HepG2 (cell line): ENCODE data around the gene FMN2. TPM values are rescaled to one million over a fixed set of nuclear protein-coding genes. Genes with fewer than 3 reads are reported as not detected.

Experiments used
- ATAC-seq: fragments of 200-7000 bp; cut with Tn5 transposase; 3 replicates; pipeline ENCODE4 v1.9.1; 2020; ENCODE audit warnings: mild to moderate bottlenecking, moderate library complexity
- BruUV-seq: library from RNA; stranded (reverse); fragments of 400-500 nt; replicated peaks from 2 replicates; lab custom pipeline; 2021; lab: Mats Ljungman, UMichigan
- CTCF ChIA-PET: fragments of 300-600 bp; formaldehyde crosslinking; extraction: SDS; loops from one replicate; lab custom pipeline; 2021; ENCODE audit warnings: low total read pairs, inconsistent platforms, low intra/inter-chr PET ratio; lab: Yijun Ruan, JAX
- POLR2A ChIA-PET: fragments of 350-600 bp; sonication (Branson Sonifier 250); formaldehyde crosslinking; loops from one replicate; lab custom pipeline; 2020; ENCODE audit warnings: antibody characterized with exemption, inconsistent platforms; lab: Yijun Ruan, JAX
- DNase-seq: peaks from one replicate; pipeline ENCODE4 v3.0.0-alpha.2; 2015; ENCODE audit warnings: low spot score
- FAIRE-seq: peaks from 3 replicates; lab custom pipeline; 2011; peaks lifted over from hg19 to GRCh38; lab: Jason Lieb, UNC
- H2AFZ ChIP-seq: one replicate; pipeline ENCODE4 v1.6.1; 2011; ENCODE audit warnings: low read length, inconsistent platforms
- H3K27ac ChIP-seq: fragments of 300-600 bp; 3 replicates; pipeline ENCODE4 v1.8.0; 2011; ENCODE audit warnings: mixed run types, mild to moderate bottlenecking, mixed read lengths, low read length, inconsistent platforms; ENCODE audit not compliant: insufficient read depth; ENCODE audit errors: extremely low read length
- H3K27me3 ChIP-seq, 2 experiments: fragments of 200-600 bp in 1 of 2; 2 replicates in 1 of 2; 3 replicates in 1 of 2; pipeline versions ENCODE4 v1.6.0 to v1.8.0; 2011; ENCODE audit warnings: low read length in 2 of 2, mild to moderate bottlenecking in 2 of 2, moderate library complexity in 2 of 2, inconsistent platforms in 1 of 2; ENCODE audit not compliant: insufficient read depth in 2 of 2, control insufficient read depth in 1 of 2
- H3K36me3 ChIP-seq, 2 experiments: fragments of 200-600 bp in 1 of 2; replicated peaks in 1 of 2; 2 replicates in 1 of 2; 3 replicates in 1 of 2; pipeline versions ENCODE4 v1.5.1 to v1.8.0; 2011; ENCODE audit warnings: low read length in 2 of 2, inconsistent platforms in 1 of 2; ENCODE audit not compliant: insufficient read depth in 2 of 2, control insufficient read depth in 1 of 2
- H3K4me1 ChIP-seq: 2 replicates; pipeline ENCODE4 v1.5.1; 2012; ENCODE audit warnings: low read length, inconsistent platforms; ENCODE audit not compliant: insufficient read depth
- H3K4me2 ChIP-seq: 2 replicates; pipeline ENCODE4 v1.6.0; 2011; ENCODE audit warnings: low read depth, low read length, inconsistent platforms
- H3K4me3 ChIP-seq, 3 experiments: fragments of 200-600 bp in 1 of 3; sonication (generic), shearing (Covaris generic) in 1 of 3; replicated peaks in 1 of 3; 2 replicates each; pipeline ENCODE4 v1.5.1; 2011 to 2016; ENCODE audit warnings: low read length in 3 of 3, inconsistent platforms in 2 of 3, low read depth in 2 of 3, mild to moderate bottlenecking in 2 of 3, control low read depth in 1 of 3, mixed read lengths in 1 of 3; ENCODE audit not compliant: insufficient read depth in 1 of 3
- H3K79me2 ChIP-seq: one replicate; pipeline ENCODE4 v1.6.1; 2011; ENCODE audit warnings: low read length, inconsistent platforms; ENCODE audit not compliant: insufficient read depth
- H3K9ac ChIP-seq: 2 replicates; pipeline ENCODE4 v1.6.0; 2011; ENCODE audit warnings: mild to moderate bottlenecking, low read depth, low read length, inconsistent platforms; ENCODE audit not compliant: insufficient read depth
- H3K9me3 ChIP-seq: 2 replicates; pipeline ENCODE4 v1.5.1; 2012; ENCODE audit warnings: mild to moderate bottlenecking, low read length
- H4K20me1 ChIP-seq: 2 replicates; pipeline ENCODE4 v1.6.0; 2011; ENCODE audit warnings: inconsistent platforms, mild to moderate bottlenecking, low read length, moderate library complexity; ENCODE audit not compliant: insufficient read depth
- BHLHE40 ChIP-seq: IDR thresholded peaks from 2 replicates; pipeline ENCODE4 v1.6.1; 2011; ENCODE audit warnings: low read length, improper control_type of control experiment
- HBP1 ChIP-seq: IDR thresholded peaks from 2 replicates; pipeline ENCODE4 v1.6.1; 2016; ENCODE audit warnings: low read depth, control low read depth
- KAT2B ChIP-seq: fragments of 150-350 bp; IDR thresholded peaks from 2 replicates; pipeline ENCODE4 v1.6.1; 2014; ENCODE audit warnings: low read depth, low read length, borderline replicate concordance
- KLF15 ChIP-seq: sonication (generic); formaldehyde crosslinking; IDR thresholded peaks from 2 replicates; pipeline ENCODE4 v1.8.1; 2023; ENCODE audit warnings: borderline replicate concordance, mild to moderate bottlenecking, inconsistent platforms, missing genetic modification reagents, mixed read lengths
- MAFF ChIP-seq: IDR thresholded peaks from 2 replicates; pipeline ENCODE4 v1.6.1; 2011; ENCODE audit warnings: low read depth, low read length, improper control_type of control experiment
- MAFK ChIP-seq, 2 experiments: IDR thresholded peaks in 1 of 2; conservative IDR thresholded peaks in 1 of 2; 2 replicates each; pipeline ENCODE4 v1.6.1; 2011; ENCODE audit warnings: improper control_type of control experiment in 2 of 2, low read length in 2 of 2
- PRDM4 ChIP-seq: sonication (generic); formaldehyde crosslinking; IDR thresholded peaks from 2 replicates; pipeline ENCODE4 v1.9.0; 2021; ENCODE audit warnings: missing genetic modification reagents, borderline replicate concordance
- STAG1 ChIP-seq: sonication (generic); formaldehyde crosslinking; IDR thresholded peaks from 2 replicates; pipeline ENCODE4 v1.4.0; 2020; ENCODE audit warnings: missing genetic modification reagents
- TRAFD1 ChIP-seq: sonication (generic); formaldehyde crosslinking; IDR thresholded peaks from 2 replicates; pipeline ENCODE4 v1.5.1; 2020; ENCODE audit warnings: missing genetic modification reagents, mild to moderate bottlenecking, borderline replicate concordance
- ZKSCAN1 ChIP-seq: fragments of 150-350 bp; IDR thresholded peaks from 2 replicates; pipeline ENCODE4 v1.6.1; 2014; ENCODE audit warnings: low read length
- WGBS: methylation state at CpG from one replicate; pipeline ENCODE4 v1.1.6; 2017; ENCODE audit warnings: low lambda C conversion rate; 5-methylcytosine and 5-hydroxymethylcytosine counted together
- in situ Hi-C: cut with HindIII; loops from 2 replicates; pipeline ENCODE4 v1.10.0; 2017; ENCODE audit warnings: low pct_unique_long_range_greater_than_20kb; ENCODE audit not compliant: extremely low pct_ligation_motif_present
- intact Hi-C: fragments of 100-400 bp; cut with micrococcal nuclease; formaldehyde crosslinking; loops from one replicate; pipeline ENCODE4 v1.10.0; 2022; ENCODE audit not compliant: unreplicated experiment
- polyA plus RNA-seq, 8 experiments: library from polyadenylated mRNA; depleted of rRNA in 3 of 8; stranded (reverse) in 7 of 8; unstranded in 1 of 8; fragments of >200 nt; fragmentation: Illumina TruSeq in 4 of 8; extraction: Trizol in 4 of 8; gene quantifications; 2 replicates each; pipeline versions ENCODE4 v1.2.1 to v1.2.3, GENCODE V29; 2011 to 2016; ENCODE audit warnings: low read depth in 4 of 8, missing spikeins in 1 of 8, mixed read lengths in 1 of 8; ENCODE audit not compliant: insufficient read depth in 1 of 8
- total RNA-seq, 5 experiments: library from RNA; depleted of rRNA; stranded (reverse); fragments of >200 nt; fragmentation: Illumina TruSeq; extraction: Trizol; gene quantifications; 2 replicates each; pipeline ENCODE4 v1.2.3, GENCODE V29; 2016; ENCODE audit warnings: low read depth in 1 of 5

The FMN2 gene
- total and polyA plus RNA-seq, 2 of the 13 experiments (the other 11 are each of a cell fraction or from before 2014, with no cell fraction given), result not detected

GRCh38 chr1:240256836-240257503, 165.3 kb downstream of the FMN2 start:
- POLR2A ChIA-PET, result no interaction called here

GRCh38 chr1:240258910-240259309, 167.2 kb downstream of the FMN2 start:
- BruUV-seq, result no TSS peak
- no peak overlapping the region for H3K4me2 ChIP-seq
- FAIRE-seq (no peak), DNase-seq (no peak), ATAC-seq (no peak)
- H3K27ac ChIP-seq, result no peak overlapping the region
- intact Hi-C loops (no loop called here), in situ Hi-C loops (no loop called here)
- H3K4me3 ChIP-seq, result no peak overlapping the region
- H3K79me2 ChIP-seq, result no peaks in the 10 kb centered on the region
- no peaks in the 10 kb centered on the region for H4K20me1 ChIP-seq
- H3K9me3 ChIP-seq, result no peaks in the 10 kb centered on the region; the same call in 1 of the 2 replicates
- H3K27me3 ChIP-seq, result no peaks in the 10 kb centered on the region
- WGBS, result 0% methylated on average over 3 of the region's 3 CpGs
- ChIA-PET CTCF (no interaction called here), POLR2A (no interaction called here)
- H3K36me3 ChIP-seq, result no peaks in the 10 kb centered on the region
- H2AFZ ChIP-seq, result no peak overlapping the region
- H3K9ac ChIP-seq, result no peak overlapping the region
- H3K4me1 ChIP-seq, result no peaks in the 10 kb centered on the region
- no peak for TF ChIP-seq PRDM4 (CRISPR knock-in tag)
- no peak for TF ChIP-seq HBP1 (CRISPR knock-in tag)
- TF ChIP-seq KLF15 (CRISPR knock-in tag), result no peak
- TF ChIP-seq BHLHE40, result no peak
- no peak for TF ChIP-seq KAT2B
- no peak for TF ChIP-seq TRAFD1

More at GRCh38 chr1:240256836-240257503, 165.3 kb downstream of the FMN2 start:
- H3K4me1 ChIP-seq, result no peaks in the 10 kb centered on the region
- no peaks in the 10 kb centered on the region; the same call in 1 of the 2 replicates for H3K9me3 ChIP-seq
- BruUV-seq, result no TSS peak
- no peaks in the 10 kb centered on the region for H3K27me3 ChIP-seq
- 15% methylated on average over 4 of the region's 4 CpGs for WGBS
- no peak for FAIRE-seq
- H3K4me2 ChIP-seq, result no peak overlapping the region
- no peaks in the 10 kb centered on the region for H4K20me1 ChIP-seq
- no peak overlapping the region for H3K4me3 ChIP-seq
- CTCF ChIA-PET, result no interaction called here
- no peak overlapping the region for H3K9ac ChIP-seq
- no peaks in the 10 kb centered on the region for H3K36me3 ChIP-seq
- DNase-seq, result no peak
- H3K79me2 ChIP-seq, result no peaks in the 10 kb centered on the region
- ATAC-seq, result no peak
- H2AFZ ChIP-seq, result no peak overlapping the region
- in situ Hi-C loops, result no loop called here
- intact Hi-C loops, result no loop called here
- TF ChIP-seq STAG1 (CRISPR knock-in tag) (no peak), MAFK (conservative IDR thresholded peaks at IDR 0.05 in 1 of 2, IDR thresholded peaks at IDR 0.05 in 1 of 2; ENCODE audit: low read length in 2 of 2) (peak; percentile 29 to 72; a peak in 2 of 4 replicates), ZKSCAN1 (no peak), MAFF (peak; percentile 53; the same call in 1 of the 2 replicates)
- H3K27ac ChIP-seq, result no peak overlapping the region
